Neural progenitor cell (in vitro differentiated cells): ENCODE measurements around the gene CHAF1A. TPM values are rescaled to one million over a fixed set of nuclear protein-coding genes. Genes with fewer than 3 reads are reported as not detected.

ENCODE experiments used
- DNase-seq: peaks from one replicate; pipeline ENCODE4 v3.0.0-alpha.2; 2016; ENCODE audit warnings: low spot score
- H2AFZ ChIP-seq: fragments of 200-600 bp; sonication (generic); replicated peaks from 2 replicates; pipeline ENCODE4 v1.6.1; 2016; ENCODE audit warnings: antibody characterized with exemption
- H3F3A ChIP-seq: fragments of 200-600 bp; sonication (generic); 2 replicates; pipeline ENCODE4 v1.6.1; 2016; ENCODE audit warnings: antibody characterized with exemption, low read depth
- H3K27ac ChIP-seq: fragments of 200-600 bp; sonication (generic); 2 replicates; pipeline ENCODE4 v1.5.1; 2016; ENCODE audit warnings: mild to moderate bottlenecking
- H3K27me3 ChIP-seq: fragments of 200-600 bp; sonication (generic); 2 replicates; pipeline ENCODE4 v1.6.1; 2016; ENCODE audit warnings: mild to moderate bottlenecking, moderate library complexity
- H3K36me3 ChIP-seq: fragments of 200-600 bp; sonication (generic); 2 replicates; pipeline ENCODE4 v1.5.1; 2016
- H3K4me1 ChIP-seq: fragments of 200-600 bp; sonication (generic); 2 replicates; pipeline ENCODE4 v1.6.1; 2016; ENCODE audit warnings: mixed run types
- H3K4me2 ChIP-seq: fragments of 200-600 bp; sonication (generic); 2 replicates; pipeline ENCODE4 v1.6.1; 2016
- H3K4me3 ChIP-seq: fragments of 200-600 bp; sonication (generic); 2 replicates; pipeline ENCODE4 v1.5.1; 2016
- H3K79me2 ChIP-seq: fragments of 200-600 bp; sonication (generic); 2 replicates; pipeline ENCODE4 v1.6.1; 2016; ENCODE audit warnings: low read depth
- H3K9ac ChIP-seq: fragments of 200-600 bp; sonication (generic); 2 replicates; pipeline ENCODE4 v1.6.1; 2016
- H3K9me3 ChIP-seq: fragments of 200-600 bp; sonication (generic); 2 replicates; pipeline ENCODE4 v1.5.1; 2016; ENCODE audit warnings: low read depth
- H4K20me1 ChIP-seq: fragments of 200-600 bp; sonication (generic); 2 replicates; pipeline ENCODE4 v1.6.1; 2016; ENCODE audit warnings: low read depth
- H3K27ac Mint-ChIP-seq: 3 replicates; pipeline ENCODE4 v1.8.0; 2021; ENCODE audit warnings: mixed read lengths
- H3K27me3 Mint-ChIP-seq: 2 replicates; pipeline ENCODE4 v1.8.0; 2022; ENCODE audit warnings: low read depth, mild to moderate bottlenecking, inconsistent platforms, moderate library complexity, mixed read lengths; ENCODE audit not compliant: insufficient read depth
- H3K36me3 Mint-ChIP-seq: 3 replicates; pipeline ENCODE4 v1.8.0; 2021; ENCODE audit warnings: mixed read lengths
- H3K4me1 Mint-ChIP-seq: 3 replicates; pipeline ENCODE4 v1.8.0; 2021; ENCODE audit warnings: mixed read lengths
- H3K4me3 Mint-ChIP-seq: 3 replicates; pipeline ENCODE4 v1.8.0; 2021; ENCODE audit warnings: mild to moderate bottlenecking, moderate library complexity, mixed read lengths
- H3K9me3 Mint-ChIP-seq: 3 replicates; pipeline ENCODE4 v1.8.0; 2020; ENCODE audit warnings: mixed read lengths
- EZH2 ChIP-seq: fragments of 200-600 bp; sonication (generic); IDR thresholded peaks from 2 replicates; pipeline ENCODE4 v1.6.1; 2017; ENCODE audit warnings: antibody characterized with exemption, mild to moderate bottlenecking, moderate library complexity
- EZH2phosphoT487 ChIP-seq: fragments of 200-600 bp; sonication (generic); IDR thresholded peaks from 2 replicates; pipeline ENCODE4 v1.6.1; 2017; ENCODE audit warnings: antibody characterized with exemption
- total RNA-seq: library from RNA; depleted of rRNA; stranded (reverse); fragments of >200 nt; gene quantifications from 2 replicates; pipeline ENCODE4 v1.2.3, GENCODE V29; 2015; ENCODE audit warnings: low replicate concordance
- TF ChIP-seq, protein P1 (sequence below): fragments of 200-600 bp; sonication (generic); IDR thresholded peaks from 2 replicates; pipeline ENCODE4 v1.5.1; 2017; ENCODE audit warnings: antibody characterized with exemption, mild to moderate bottlenecking

The CHAF1A gene
- total RNA-seq, 1 donor from 2014 or later: 37.5 TPM

DNA sequence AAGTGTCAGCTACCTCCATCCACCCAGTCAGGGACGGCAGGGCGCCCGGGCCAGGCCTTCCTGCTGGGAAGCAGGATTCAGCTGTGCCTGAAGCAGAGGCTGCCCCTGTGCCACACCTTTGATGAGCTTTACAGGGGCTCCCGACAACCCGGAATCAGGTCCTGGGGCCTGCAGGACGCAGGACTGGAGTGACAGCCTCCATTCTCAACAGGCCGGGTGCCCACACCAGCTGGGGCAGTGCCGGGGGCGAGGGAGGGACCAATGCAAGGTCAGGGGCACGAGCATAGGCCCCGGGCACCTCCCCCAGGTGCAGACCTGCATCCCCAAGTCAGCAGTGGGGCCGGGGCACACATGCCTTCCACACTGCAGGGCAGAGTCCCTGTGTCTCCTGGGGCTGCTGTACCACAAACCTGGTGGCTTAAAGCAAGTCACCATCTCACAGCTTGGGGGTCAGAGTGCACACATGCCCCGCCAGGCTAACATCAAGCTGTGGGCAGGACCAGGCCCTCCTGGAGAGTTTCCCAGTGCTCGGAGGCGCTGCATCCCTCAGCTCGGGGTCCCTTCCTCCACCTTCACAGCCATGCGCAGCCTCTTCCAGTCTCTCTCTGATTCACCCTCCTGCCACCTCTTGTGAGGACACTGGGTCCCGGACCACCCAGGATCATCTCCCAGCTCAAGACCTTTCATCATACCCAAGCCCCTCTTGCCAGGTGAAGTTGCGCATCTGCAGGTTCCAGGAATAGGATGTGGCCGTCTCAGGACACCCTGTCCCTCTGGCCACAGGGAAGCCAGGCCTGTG is 41.7 kb downstream of the CHAF1A start:
- H3K36me3 Mint-ChIP-seq: peaks cover 12% of the 10 kb centered on the region
- peaks cover 5% of the 10 kb centered on the region for H3K27me3 Mint-ChIP-seq
- TF ChIP-seq, protein P1, sequence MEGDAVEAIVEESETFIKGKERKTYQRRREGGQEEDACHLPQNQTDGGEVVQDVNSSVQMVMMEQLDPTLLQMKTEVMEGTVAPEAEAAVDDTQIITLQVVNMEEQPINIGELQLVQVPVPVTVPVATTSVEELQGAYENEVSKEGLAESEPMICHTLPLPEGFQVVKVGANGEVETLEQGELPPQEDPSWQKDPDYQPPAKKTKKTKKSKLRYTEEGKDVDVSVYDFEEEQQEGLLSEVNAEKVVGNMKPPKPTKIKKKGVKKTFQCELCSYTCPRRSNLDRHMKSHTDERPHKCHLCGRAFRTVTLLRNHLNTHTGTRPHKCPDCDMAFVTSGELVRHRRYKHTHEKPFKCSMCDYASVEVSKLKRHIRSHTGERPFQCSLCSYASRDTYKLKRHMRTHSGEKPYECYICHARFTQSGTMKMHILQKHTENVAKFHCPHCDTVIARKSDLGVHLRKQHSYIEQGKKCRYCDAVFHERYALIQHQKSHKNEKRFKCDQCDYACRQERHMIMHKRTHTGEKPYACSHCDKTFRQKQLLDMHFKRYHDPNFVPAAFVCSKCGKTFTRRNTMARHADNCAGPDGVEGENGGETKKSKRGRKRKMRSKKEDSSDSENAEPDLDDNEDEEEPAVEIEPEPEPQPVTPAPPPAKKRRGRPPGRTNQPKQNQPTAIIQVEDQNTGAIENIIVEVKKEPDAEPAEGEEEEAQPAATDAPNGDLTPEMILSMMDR: no peak
- TF ChIP-seq EZH2: no peak
- TF ChIP-seq EZH2phosphoT487: no peak
- Histone ChIP-seq H3K4me2 (no peak overlapping the region), H3K4me1 (no peaks in the 10 kb centered on the region), H3K4me3 (no peak overlapping the region), H3K27ac (no peak overlapping the region), H3K79me2 (no peaks in the 10 kb centered on the region), H4K20me1 (peaks cover 23% of the 10 kb centered on the region), H3K36me3 (no peaks in the 10 kb centered on the region), H3F3A (no peaks in the 10 kb centered on the region), H3K9me3 (no peaks in the 10 kb centered on the region), H3K9ac (no peak overlapping the region), H3K27me3 (no peaks in the 10 kb centered on the region), H2AFZ (no peak overlapping the region)
- H3K9me3 Mint-ChIP-seq: no peaks in the 10 kb centered on the region
- no peak for DNase-seq
- no peak overlapping the region for H3K4me3 Mint-ChIP-seq
- H3K4me1 Mint-ChIP-seq: peaks cover 2% of the 10 kb centered on the region
- H3K27ac Mint-ChIP-seq: no peak overlapping the region

DNA sequence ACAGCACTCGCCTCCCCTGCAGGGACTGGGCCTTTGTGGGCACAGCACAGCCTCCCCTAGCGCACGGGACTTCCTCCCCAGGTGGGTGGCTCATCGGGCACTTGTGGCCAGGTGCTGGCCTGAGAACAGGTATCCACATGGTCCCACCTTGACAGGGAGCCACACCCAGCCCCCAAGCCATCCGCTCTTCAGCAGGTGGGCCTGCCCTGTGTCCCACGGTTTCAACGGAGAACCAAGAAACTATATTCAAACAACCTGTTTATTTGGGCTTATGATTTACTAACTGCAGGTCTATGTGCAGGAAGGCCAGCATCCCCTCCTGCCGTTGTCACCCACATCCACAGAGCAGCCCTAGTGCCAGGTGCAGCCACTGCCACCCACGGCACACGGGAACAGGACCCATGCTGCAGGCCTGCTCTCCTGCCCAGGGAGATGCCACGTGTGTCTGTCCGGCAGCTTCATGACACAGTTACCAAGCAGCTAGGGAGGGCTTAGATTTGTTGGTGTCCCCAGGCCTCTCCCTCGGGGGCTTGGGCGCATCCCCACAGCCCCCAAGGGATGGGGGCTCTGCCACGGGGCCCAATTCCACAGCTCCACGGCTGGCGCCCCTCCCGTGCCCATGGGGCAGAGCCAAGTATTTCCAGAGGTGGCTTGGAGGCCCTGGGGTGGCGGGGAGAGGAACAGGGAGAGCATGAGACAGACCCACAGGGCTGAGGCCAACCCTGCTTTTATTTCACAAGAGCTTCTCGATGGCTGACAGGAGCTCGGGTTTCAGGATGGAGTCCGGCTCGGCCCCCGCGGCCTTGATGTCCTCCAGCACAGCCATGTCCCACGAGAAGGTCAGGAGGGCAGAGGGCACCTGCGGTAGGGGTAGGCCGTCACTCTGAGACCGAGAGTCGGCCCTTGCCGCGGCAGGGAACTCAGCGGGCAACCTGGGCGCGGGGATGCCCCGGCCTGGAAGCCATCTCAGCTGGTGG is 42.6 kb downstream of the CHAF1A start:
- Mint-ChIP-seq H3K4me3 (no peak overlapping the region), H3K9me3 (no peaks in the 10 kb centered on the region), H3K36me3 (peaks cover 12% of the 10 kb centered on the region), H3K4me1 (peaks cover 2% of the 10 kb centered on the region), H3K27me3 (peaks cover 5% of the 10 kb centered on the region), H3K27ac (no peak overlapping the region)
- no peaks in the 10 kb centered on the region for H3K9me3 ChIP-seq
- no peak overlapping the region for H2AFZ ChIP-seq
- H3K4me3 ChIP-seq: no peak overlapping the region
- no peaks in the 10 kb centered on the region for H3K4me1 ChIP-seq
- H3K36me3 ChIP-seq: no peaks in the 10 kb centered on the region
- H3K27me3 ChIP-seq: no peaks in the 10 kb centered on the region
- TF ChIP-seq, protein P1: no peak
- TF ChIP-seq EZH2phosphoT487 (no peak), EZH2 (no peak)
- no peaks in the 10 kb centered on the region for H3F3A ChIP-seq
- no peak overlapping the region for H3K9ac ChIP-seq
- no peaks in the 10 kb centered on the region for H3K79me2 ChIP-seq
- H3K27ac ChIP-seq: peak overlapping the region; percentile 29
- H3K4me2 ChIP-seq: no peak overlapping the region
- peaks cover 19% of the 10 kb centered on the region for H4K20me1 ChIP-seq
- no peak for DNase-seq

DNA sequence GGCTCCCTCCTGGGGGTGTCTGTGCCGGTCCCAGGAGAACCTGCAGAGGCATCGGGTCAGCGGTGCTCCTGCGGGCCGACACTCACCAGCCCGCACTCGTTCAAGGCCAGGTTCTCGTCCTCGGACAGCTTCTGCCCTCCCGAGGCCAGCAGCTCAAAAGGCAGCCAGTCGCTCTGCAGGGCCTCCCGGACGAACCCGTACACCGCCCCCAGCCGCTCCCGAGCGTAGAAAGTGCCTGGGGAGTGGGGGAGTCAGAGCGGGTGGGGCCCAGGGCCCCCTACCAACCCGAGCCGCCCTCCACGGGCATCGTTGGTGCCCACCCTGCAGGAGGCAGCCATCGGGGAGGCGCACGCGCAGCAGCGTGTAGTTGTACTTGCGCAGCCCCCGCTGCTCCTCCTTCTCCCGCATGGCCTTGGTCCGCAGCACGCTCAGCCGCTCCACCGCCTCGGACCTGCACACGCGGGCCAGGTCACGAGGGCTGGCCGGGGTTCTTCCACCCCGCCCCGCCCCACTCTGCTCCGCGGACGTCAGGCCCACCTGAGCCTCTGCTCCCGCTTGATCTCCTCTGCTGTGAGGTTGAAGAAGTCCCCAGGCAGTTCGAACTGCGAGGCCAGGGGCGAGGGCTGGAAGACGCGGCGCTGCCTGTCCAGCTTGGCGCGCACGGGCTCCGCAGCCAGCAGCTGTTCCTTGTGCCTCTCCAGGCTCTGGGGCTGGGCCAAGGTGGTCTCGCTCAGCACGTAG is 43.7 kb downstream of the CHAF1A start:
- Mint-ChIP-seq H3K9me3 (no peaks in the 10 kb centered on the region), H3K4me1 (peaks cover 2% of the 10 kb centered on the region), H3K27ac (no peak overlapping the region), H3K4me3 (no peak overlapping the region), H3K27me3 (peaks cover 5% of the 10 kb centered on the region), H3K36me3 (peaks cover 11% of the 10 kb centered on the region)
- Histone ChIP-seq H3K4me3 (no peak overlapping the region), H3K27me3 (no peaks in the 10 kb centered on the region), H3K27ac (no peak overlapping the region), H3K9ac (no peak overlapping the region), H3K4me1 (no peaks in the 10 kb centered on the region), H3K36me3 (no peaks in the 10 kb centered on the region), H4K20me1 (peaks cover 19% of the 10 kb centered on the region), H3K79me2 (no peaks in the 10 kb centered on the region), H3F3A (peaks cover 4% of the 10 kb centered on the region), H2AFZ (no peak overlapping the region), H3K9me3 (no peaks in the 10 kb centered on the region), H3K4me2 (no peak overlapping the region)
- TF ChIP-seq EZH2: no peak
- TF ChIP-seq EZH2phosphoT487: no peak
- TF ChIP-seq, protein P1: no peak
- DNase-seq: no peak
